ENCODE data around the gene FGF7.
A peak's percentile ranks its signal among the peaks of the same experiment; 100 is the strongest.
"Not testable (repeated sequence)": the region's sequence is repeated elsewhere in the genome, so short reads cannot be mapped to it uniquely, and the experiment has no call there.

The FGF7 gene

GRCh38 chr15:49460411-49460941 is 37.4 kb downstream of the FGF7 start:
- no peak for TF ChIP-seq CTCF (conservative IDR thresholded peaks at IDR 0.05; ENCODE audit: low read depth, low read length)
- H3K4me3 ChIP-seq (ENCODE audit: low read length), result no peak overlapping the region
- DNase-seq (ENCODE audit: low read depth), result no peak

- DNase-seq (ENCODE audit: low read depth), result no peak
- H3K4me3 ChIP-seq (ENCODE audit: low read length), result no peak overlapping the region
- TF ChIP-seq CTCF (conservative IDR thresholded peaks at IDR 0.05; ENCODE audit: low read depth, low read length), result no peak
Observed at GRCh38 chr15:49462232-49462844, 39.3 kb downstream of the FGF7 start.

- no peak overlapping the region for H3K4me3 ChIP-seq (ENCODE audit: low read length)
- DNase-seq (ENCODE audit: low read depth), result no peak
- TF ChIP-seq CTCF (conservative IDR thresholded peaks at IDR 0.05; ENCODE audit: low read depth, low read length), result no peak
Observed at GRCh38 chr15:49464522-49464921, 41.5 kb downstream of the FGF7 start.

GRCh38 chr15:49466119-49466518 is 43.1 kb downstream of the FGF7 start:
- H3K4me3 ChIP-seq (ENCODE audit: low read length), result no peak overlapping the region
- DNase-seq (ENCODE audit: low read depth), result no peak
- TF ChIP-seq CTCF (conservative IDR thresholded peaks at IDR 0.05; ENCODE audit: low read depth, low read length), result no peak

- DNase-seq (ENCODE audit: low read depth), result no peak
- H3K4me3 ChIP-seq (ENCODE audit: low read length), result no peak overlapping the region
- TF ChIP-seq CTCF (conservative IDR thresholded peaks at IDR 0.05; ENCODE audit: low read depth, low read length), result no peak
Observed at GRCh38 chr15:49467746-49468480, 44.9 kb downstream of the FGF7 start.

- no peak for DNase-seq (ENCODE audit: low read depth)
- H3K4me3 ChIP-seq (ENCODE audit: low read length), result no peak overlapping the region
- no peak for TF ChIP-seq CTCF (conservative IDR thresholded peaks at IDR 0.05; ENCODE audit: low read depth, low read length)
Observed at GRCh38 chr15:49468481-49468839, 45.4 kb downstream of the FGF7 start.

GRCh38 chr15:49471248-49471647 is 48.2 kb downstream of the FGF7 start:
- peak; percentile 35 for TF ChIP-seq CTCF (conservative IDR thresholded peaks at IDR 0.05; ENCODE audit: low read depth, low read length)
- H3K4me3 ChIP-seq (ENCODE audit: low read length); DNase-seq (ENCODE audit: low read depth): not testable (repeated sequence)

Data from retinal pigment epithelial cell (primary cell).